MCF 10A (cell line): ENCODE results near the gene SREBF2. TPM values are rescaled to one million over a fixed set of nuclear protein-coding genes. Genes with fewer than 3 reads are reported as not detected.

Source experiments
- BruUV-seq: library from RNA; stranded (reverse); fragments of 400-500 nt; replicated peaks from 2 replicates; lab custom pipeline; 2021; lab: Mats Ljungman, UMichigan
- CTCF ChIA-PET: fragments of 300-600 bp; sonication (Branson Sonifier 250); formaldehyde crosslinking; extraction: SDS; loops from one replicate; lab custom pipeline; 2021; ENCODE audit warnings: antibody characterized with exemption, inconsistent platforms; lab: Yijun Ruan, JAX
- POLR2A ChIA-PET: fragments of 300-600, 350-650 bp; sonication (Branson Sonifier 250); formaldehyde crosslinking; extraction: SDS; loops from one replicate; lab custom pipeline; 2020; ENCODE audit warnings: antibody characterized with exemption, inconsistent platforms; lab: Yijun Ruan, JAX
- DNase-seq: peaks from one replicate; pipeline ENCODE4 v3.0.0-alpha.2; 2018; ENCODE audit not compliant: unreplicated experiment
- H3K27ac Mint-ChIP-seq: one replicate; pipeline ENCODE4 v1.8.0; 2022; ENCODE audit warnings: mild to moderate bottlenecking, low read depth, mixed read lengths; ENCODE audit not compliant: unreplicated experiment
- H3K27me3 Mint-ChIP-seq: one replicate; pipeline ENCODE4 v1.8.0; 2022; ENCODE audit warnings: mixed read lengths; ENCODE audit not compliant: insufficient read depth, unreplicated experiment
- H3K36me3 Mint-ChIP-seq: one replicate; pipeline ENCODE4 v1.8.0; 2022; ENCODE audit warnings: mild to moderate bottlenecking, moderate library complexity, mixed read lengths; ENCODE audit not compliant: insufficient read depth, unreplicated experiment
- H3K4me1 Mint-ChIP-seq: one replicate; pipeline ENCODE4 v1.8.0; 2022; ENCODE audit warnings: mixed read lengths; ENCODE audit not compliant: insufficient read depth, unreplicated experiment
- H3K4me3 Mint-ChIP-seq: one replicate; pipeline ENCODE4 v1.8.0; 2022; ENCODE audit warnings: mild to moderate bottlenecking, moderate library complexity, mixed read lengths; ENCODE audit not compliant: unreplicated experiment
- H3K9me3 Mint-ChIP-seq: one replicate; pipeline ENCODE4 v1.8.0; 2022; ENCODE audit warnings: mixed read lengths; ENCODE audit not compliant: unreplicated experiment
- CTCF ChIP-seq: fragments of 200-600 bp; IDR thresholded peaks from one replicate; pipeline ENCODE4 v1.8.0; 2022; ENCODE audit warnings: antibody characterized with exemption, mild to moderate bottlenecking; ENCODE audit not compliant: unreplicated experiment
- intact Hi-C: fragments of 100-400 bp; cut with micrococcal nuclease; formaldehyde crosslinking; loops from 2 replicates; pipeline ENCODE4 v1.14.1; 2022
- total RNA-seq: library from RNA; stranded (reverse); gene quantifications from 2 replicates; pipeline ENCODE4 v1.2.3, GENCODE V29; 2022

The SREBF2 gene
- total RNA-seq, 1 experiment from 2014 or later: 104 TPM

- ChIA-PET CTCF (no interaction called here), POLR2A (no interaction called here)
- no peaks in the 10 kb centered on the region for H3K9me3 Mint-ChIP-seq
- H3K4me1 Mint-ChIP-seq: no peaks in the 10 kb centered on the region
- no peaks in the 10 kb centered on the region for H3K36me3 Mint-ChIP-seq
- DNase-seq: no peak
- no TSS peak for BruUV-seq
- no peak for TF ChIP-seq CTCF
- intact Hi-C loops: no loop called here
- no peak overlapping the region for H3K27ac Mint-ChIP-seq
- no peaks in the 10 kb centered on the region for H3K27me3 Mint-ChIP-seq
- no peak overlapping the region for H3K4me3 Mint-ChIP-seq
Measured at GRCh38 chr22:41935015-41935351, 102.1 kb downstream of the SREBF2 start.

GRCh38 chr22:41935509-41935908 is 102.6 kb downstream of the SREBF2 start:
- no peak for TF ChIP-seq CTCF
- H3K27ac Mint-ChIP-seq: no peak overlapping the region
- DNase-seq: no peak
- H3K9me3 Mint-ChIP-seq: no peaks in the 10 kb centered on the region
- POLR2A ChIA-PET: no interaction called here
- no peak overlapping the region for H3K4me3 Mint-ChIP-seq
- peaks cover 1% of the 10 kb centered on the region for H3K36me3 Mint-ChIP-seq
- CTCF ChIA-PET: no interaction called here
- H3K4me1 Mint-ChIP-seq: peaks cover 1% of the 10 kb centered on the region
- intact Hi-C loops: no loop called here
- no TSS peak for BruUV-seq
- no peaks in the 10 kb centered on the region for H3K27me3 Mint-ChIP-seq

- intact Hi-C loops: no loop called here
- Mint-ChIP-seq H3K27me3 (no peaks in the 10 kb centered on the region), H3K4me3 (no peak overlapping the region), H3K36me3 (peaks cover 7% of the 10 kb centered on the region), H3K9me3 (no peaks in the 10 kb centered on the region), H3K4me1 (peaks cover 12% of the 10 kb centered on the region), H3K27ac (no peak overlapping the region)
- no peak for DNase-seq
- CTCF ChIA-PET: no interaction called here
- POLR2A ChIA-PET: interaction anchor here (1.0 kb wide), 1 partner anchor 11 kb away, joined by 3 read pairs; the partner anchor contains the start of gene TNFRSF13C
- no peak for TF ChIP-seq CTCF
- no TSS peak for BruUV-seq
Measured at GRCh38 chr22:41936894-41937169, 103.9 kb downstream of the SREBF2 start.

- CTCF ChIA-PET: interaction anchor here (0.6 to 4.9 kb wide), 24 partner anchors 10 to 426 kb away, joined by 3 to 50 read pairs (median 4); partner anchors contain the start of genes MEI1 and SREBF2
- peak overlapping the region; percentile 91 for H3K27ac Mint-ChIP-seq
- H3K4me3 Mint-ChIP-seq: peak overlapping the region; percentile 7
- no TSS peak for BruUV-seq
- H3K27me3 Mint-ChIP-seq: no peaks in the 10 kb centered on the region
- DNase-seq: no peak
- peaks cover 17% of the 10 kb centered on the region for H3K4me1 Mint-ChIP-seq
- H3K9me3 Mint-ChIP-seq: no peaks in the 10 kb centered on the region
- peaks cover 19% of the 10 kb centered on the region for H3K36me3 Mint-ChIP-seq
- intact Hi-C loops: loop anchor here (10.0 kb wide), 1 partner anchor 395 kb away; the partner anchor contains the start of gene POLR3H
- POLR2A ChIA-PET: interaction anchor here (0.8 to 1.5 kb wide), 7 partner anchors 81 to 273 kb away, joined by 3 to 6 read pairs (median 3); partner anchors contain the start of genes NAGA and SNU13
- no peak for TF ChIP-seq CTCF
Measured at GRCh38 chr22:41939981-41940831, 107.3 kb downstream of the SREBF2 start.
